Caki2 (cell line): ENCODE data around the gene IFFO2. TPM values are rescaled to one million over a fixed set of nuclear protein-coding genes. Genes with fewer than 3 reads are reported as not detected.

Source experiments
- total RNA-seq: library from RNA; depleted of rRNA; stranded (reverse); fragments of >200 nt; shearing (Covaris generic); gene quantifications from 2 replicates; pipeline ENCODE4 v1.2.3, GENCODE V29; 2014; ENCODE audit warnings: low replicate concordance; rRNA removed

The IFFO2 gene
- total RNA-seq, 1 experiment from 2014 or later, result 34.5 TPM

Other genes with a start within 250 kb of the IFFO2 start
- gene TAS1R2, start 97.0 kb downstream of the IFFO2 start, total RNA-seq, result not detected in 2 replicates
- gene ALDH4A1, start 54.1 kb downstream of the IFFO2 start, total RNA-seq, result 22.8 and 34.8 TPM in 2 replicates